KOPT-K1 (cell line): Measurements from ENCODE around the gene HOXA3.

Experiments
- H3K27ac ChIP-seq: fragments of 200-600 bp; sonication (generic); 2 replicates; pipeline ENCODE4 v1.5.1; 2016; ENCODE audit warnings: antibody characterized with exemption, mild to moderate bottlenecking, low read depth, low read length; ENCODE audit not compliant: poor library complexity, severe bottlenecking
- H3K36me3 ChIP-seq: fragments of 200-600 bp; sonication (generic); 2 replicates; pipeline ENCODE4 v1.5.1; 2017; ENCODE audit warnings: antibody characterized with exemption, mild to moderate bottlenecking, low read length, moderate library complexity; ENCODE audit not compliant: insufficient read depth
- H3K9me3 ChIP-seq: fragments of 200-600 bp; sonication (generic); 2 replicates; pipeline ENCODE4 v1.5.1; 2017; ENCODE audit warnings: antibody characterized with exemption, low read length, mild to moderate bottlenecking; ENCODE audit not compliant: insufficient read depth, poor library complexity, severe bottlenecking

Gene HOXA3

DNA sequence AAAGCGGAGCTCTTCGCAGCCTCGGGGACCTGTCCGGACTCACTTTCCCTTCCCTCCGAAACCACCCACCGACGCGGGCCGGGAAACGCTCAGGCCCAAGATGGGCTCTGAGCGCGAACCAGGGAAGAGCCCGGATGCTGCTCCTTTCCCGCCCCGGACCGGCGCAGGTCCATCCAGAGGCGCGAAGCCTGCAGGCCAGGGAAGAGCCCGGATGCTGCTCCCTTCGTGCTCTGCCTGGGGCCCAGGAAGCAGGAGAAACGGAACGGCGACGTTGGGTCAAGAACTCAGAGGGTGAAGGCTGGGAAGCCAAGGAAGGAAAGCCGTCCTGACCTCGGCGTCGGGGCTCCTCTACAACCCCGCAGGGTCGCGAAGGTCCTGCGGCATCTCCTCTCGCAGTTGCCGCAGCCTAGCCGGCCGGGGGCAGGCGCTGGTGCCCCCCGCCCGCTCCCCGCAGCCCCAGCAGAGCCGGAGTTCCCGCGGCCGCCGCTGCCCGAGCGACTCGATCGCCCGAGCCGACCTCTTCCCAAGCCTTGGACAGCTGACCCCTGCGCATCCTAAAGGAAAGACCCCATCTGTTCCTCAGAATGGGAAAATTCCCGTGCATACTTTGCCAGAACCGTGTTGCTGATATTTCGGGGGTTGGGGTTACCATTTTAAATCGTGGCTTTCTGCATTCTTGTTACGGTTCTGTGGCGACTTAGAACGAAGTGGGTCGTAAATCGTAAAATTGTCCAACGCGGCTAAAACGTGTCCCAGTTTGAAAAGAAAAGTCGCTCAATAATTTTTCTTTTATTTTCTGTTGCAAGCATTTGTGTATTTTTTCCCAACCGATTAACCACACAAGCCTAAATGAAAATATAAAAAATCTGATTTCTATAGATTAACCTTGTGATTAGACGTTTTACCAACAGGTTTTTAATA lies 64.1 kb downstream of the HOXA3 start:
- no peak overlapping the region for H3K27ac ChIP-seq
- peaks cover 8% of the 10 kb centered on the region for H3K9me3 ChIP-seq
- H3K36me3 ChIP-seq, result no peaks in the 10 kb centered on the region

DNA sequence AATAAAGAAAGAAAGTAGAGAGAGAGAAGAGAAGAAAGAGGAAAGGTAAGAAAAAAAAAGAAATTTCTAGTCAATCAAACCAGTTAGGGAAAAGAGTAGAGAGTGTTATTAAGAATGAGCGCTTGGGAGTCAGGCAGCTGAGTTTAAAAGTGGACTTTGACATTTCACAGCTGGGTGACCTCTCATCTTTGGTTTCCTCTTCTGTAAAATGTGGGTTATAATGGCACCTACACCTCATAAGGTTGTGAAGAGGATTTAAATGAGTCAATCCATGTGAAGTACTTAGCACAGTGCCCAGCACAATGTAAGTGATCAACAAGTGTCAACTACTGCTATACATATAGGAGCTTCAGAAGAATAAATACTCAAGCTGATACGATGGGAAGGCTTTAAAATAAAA lies 68.7 kb downstream of the HOXA3 start:
- Histone ChIP-seq H3K27ac (no peak overlapping the region), H3K9me3 (peaks cover 4% of the 10 kb centered on the region)

DNA sequence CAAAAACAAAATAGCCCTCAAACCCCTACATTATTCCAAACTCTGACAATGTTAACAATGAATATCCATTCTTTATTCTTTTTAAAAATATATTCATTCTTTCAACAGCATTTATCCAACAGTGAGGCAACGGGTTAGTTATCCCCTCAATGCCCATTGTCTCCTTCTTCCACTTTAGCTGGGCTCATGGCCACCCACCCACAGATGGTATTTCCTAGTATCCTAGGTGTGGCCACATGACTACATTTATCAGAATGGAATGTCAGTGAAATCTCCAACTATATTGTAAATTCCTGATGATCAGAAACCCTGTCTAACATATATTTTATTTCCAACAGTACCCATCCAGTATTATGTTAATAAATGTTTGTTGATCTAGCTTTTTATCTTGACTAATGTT lies 70.2 kb downstream of the HOXA3 start:
- H3K27ac ChIP-seq, result no peak overlapping the region
- H3K9me3 ChIP-seq, result no peaks in the 10 kb centered on the region
- H3K36me3 ChIP-seq, result no peaks in the 10 kb centered on the region

More for the DNA sequence above, 68.7 kb downstream of the HOXA3 start:
- no peaks in the 10 kb centered on the region for H3K36me3 ChIP-seq

DNA sequence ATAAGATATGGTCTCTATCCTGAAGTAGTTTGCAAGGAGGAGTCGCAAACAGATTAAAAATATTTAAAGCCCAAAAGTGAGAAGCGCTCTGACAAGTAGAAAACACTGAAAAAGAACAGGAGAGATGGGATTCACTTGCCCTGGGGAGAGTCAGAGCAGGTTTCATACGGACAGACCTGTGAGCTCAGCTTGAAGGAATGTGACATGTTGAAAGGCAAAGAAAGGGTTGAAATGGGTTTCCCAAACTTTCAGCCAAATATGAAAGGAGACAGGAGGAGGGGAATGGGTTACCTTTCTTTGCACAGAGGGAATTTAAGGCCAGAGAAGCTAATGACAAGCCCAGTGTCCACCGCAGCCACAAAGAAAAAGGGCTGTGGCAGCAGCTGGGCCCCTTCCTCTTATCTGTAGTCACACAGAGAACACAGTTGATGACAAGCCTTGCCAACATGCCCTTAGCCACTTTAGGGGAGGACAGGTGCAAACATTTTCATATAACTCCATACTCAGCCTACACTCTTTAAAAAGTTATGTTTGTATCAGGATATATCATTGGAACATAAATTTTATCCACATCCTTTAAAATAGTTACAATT lies 71.4 kb downstream of the HOXA3 start:
- Histone ChIP-seq H3K27ac (no peak overlapping the region), H3K9me3 (no peaks in the 10 kb centered on the region), H3K36me3 (no peaks in the 10 kb centered on the region)

DNA sequence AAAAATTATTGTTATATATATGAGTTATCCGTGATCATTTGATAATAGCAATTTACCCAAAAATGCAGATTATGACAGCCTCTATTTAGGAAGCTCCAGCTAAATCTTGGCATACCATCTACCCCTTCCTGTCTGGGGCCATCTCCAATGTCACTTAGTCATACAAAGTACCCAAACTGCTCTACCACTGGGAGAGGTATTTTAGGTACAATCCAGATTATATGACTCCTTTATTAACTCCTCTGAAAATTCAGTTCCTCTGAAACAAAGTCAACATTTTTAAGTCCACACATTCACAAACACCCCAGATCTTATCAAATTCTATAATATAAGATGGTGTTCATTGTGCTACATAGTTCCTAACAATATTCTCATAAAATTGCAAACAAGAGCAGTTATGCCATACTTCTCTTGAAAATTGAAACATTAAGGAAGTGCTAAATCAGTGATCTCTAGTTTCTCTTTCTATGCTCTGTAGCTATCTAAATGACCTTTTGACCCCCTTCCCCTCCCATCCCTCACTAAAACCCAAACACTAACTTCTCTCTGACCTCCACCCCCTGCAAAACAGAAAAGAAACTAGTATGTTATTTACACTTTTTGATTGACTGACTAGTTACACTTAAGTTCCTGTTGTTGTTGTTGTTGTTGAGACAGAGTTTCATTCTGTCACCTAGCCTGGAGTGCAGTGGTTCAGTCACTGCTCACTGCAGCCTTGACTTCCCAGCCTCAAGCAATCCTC lies 73.0 kb downstream of the HOXA3 start:
- no peaks in the 10 kb centered on the region for H3K9me3 ChIP-seq
- H3K36me3 ChIP-seq, result no peaks in the 10 kb centered on the region
- H3K27ac ChIP-seq, result no peak overlapping the region

DNA sequence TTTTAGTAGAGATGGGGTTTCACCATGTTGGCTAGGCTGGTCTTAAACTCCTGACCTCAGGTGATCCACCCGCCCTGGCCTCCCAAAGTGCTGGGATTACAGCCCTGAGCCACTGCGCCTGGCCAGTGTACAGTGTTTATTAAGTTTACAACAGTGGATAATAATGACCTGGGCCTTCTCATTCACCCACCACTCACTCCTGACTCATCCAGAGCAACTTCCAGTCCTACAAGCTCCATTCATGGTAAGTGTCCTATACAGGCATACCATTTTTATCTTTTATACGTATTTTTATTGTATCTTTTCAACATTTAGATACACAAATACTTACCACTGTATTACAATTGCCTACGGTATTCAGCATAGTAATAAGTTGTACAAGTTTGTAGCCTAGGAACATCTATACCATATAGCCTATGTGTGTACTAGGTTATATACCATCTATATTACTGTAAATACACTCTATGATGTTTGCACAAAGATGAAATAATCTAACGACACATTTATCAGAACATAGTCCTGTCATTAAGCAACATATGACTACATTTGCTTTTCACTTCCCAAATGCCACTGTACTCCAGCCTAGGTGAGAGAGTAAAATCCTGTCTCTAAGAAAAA lies 73.7 kb downstream of the HOXA3 start:
- H3K36me3 ChIP-seq, result no peaks in the 10 kb centered on the region
- H3K9me3 ChIP-seq, result no peaks in the 10 kb centered on the region
- H3K27ac ChIP-seq, result no peak overlapping the region

DNA sequence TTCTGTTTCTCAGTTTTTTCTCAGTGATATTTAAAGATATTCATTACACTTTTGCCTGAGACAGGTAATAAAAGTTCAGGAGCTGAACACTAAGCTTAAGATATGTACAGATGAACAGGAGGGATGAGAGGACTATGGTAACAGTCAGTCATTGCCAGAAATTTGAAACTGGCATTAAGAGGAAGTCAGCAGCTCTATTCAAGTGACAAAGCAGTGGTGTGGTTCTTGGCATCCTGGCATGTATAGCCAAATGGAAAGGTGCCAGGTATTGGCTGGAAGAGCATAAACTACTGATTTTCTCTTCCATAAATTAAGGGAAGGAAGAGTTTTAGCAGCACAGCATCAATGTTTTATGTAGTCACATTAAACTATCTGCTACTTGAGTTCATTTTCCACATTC lies 79.3 kb downstream of the HOXA3 start:
- Histone ChIP-seq H3K9me3 (no peaks in the 10 kb centered on the region), H3K36me3 (no peaks in the 10 kb centered on the region), H3K27ac (no peak overlapping the region)

DNA sequence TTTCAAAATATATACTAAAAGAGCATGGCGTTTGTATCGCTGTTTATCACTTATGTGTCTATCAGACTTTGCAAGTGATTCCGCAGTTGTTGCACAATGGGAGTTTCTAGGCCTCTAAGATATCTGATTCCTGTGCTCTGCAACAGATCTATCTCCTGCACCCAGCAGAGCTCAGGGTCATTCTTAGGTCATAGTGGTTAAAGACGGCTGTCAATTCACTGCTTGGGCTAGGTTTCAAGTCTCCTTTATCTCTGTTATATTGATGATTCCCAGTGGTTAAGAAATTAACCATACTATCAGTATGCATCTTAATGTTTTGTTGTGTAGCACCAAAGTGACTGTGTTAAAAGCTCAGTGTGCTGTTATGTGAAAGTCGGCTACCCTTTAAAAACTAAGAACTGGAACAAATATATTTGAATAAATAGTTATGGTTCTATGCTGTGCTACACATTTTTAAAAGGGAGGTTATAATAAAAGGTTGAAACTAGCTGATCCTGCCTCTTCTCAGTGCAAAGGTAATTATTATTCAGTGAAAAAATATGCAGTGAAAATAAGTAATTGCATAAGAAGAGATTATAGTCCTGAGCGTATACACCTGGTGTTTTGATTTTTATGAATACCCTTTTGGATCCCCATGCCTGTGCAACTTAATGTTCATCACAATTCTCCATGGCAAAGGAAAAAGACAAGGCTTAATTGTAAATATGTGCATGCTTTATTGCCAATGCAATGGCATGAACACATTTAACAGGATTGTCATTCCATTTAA lies 80.6 kb downstream of the HOXA3 start:
- Histone ChIP-seq H3K36me3 (no peaks in the 10 kb centered on the region), H3K9me3 (no peaks in the 10 kb centered on the region), H3K27ac (no peak overlapping the region)

DNA sequence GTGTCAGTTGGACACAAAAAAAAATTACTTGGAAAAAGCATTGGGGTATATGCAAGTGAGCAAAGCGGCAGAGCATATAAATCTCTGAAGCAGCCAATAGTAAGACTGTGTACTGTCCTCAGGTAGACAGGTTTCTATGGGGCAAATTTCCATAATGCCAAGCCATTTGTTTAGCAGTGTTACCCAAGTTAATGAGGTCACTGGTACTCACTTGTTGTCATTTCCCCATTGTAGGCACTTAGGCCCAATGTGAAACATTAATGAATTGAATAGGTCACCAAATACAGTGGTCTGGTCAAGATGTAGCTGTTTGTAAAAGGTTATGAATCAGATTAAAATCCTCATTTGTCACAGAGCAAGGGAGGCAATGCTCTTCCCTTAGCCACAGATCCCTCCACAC lies 84.1 kb downstream of the HOXA3 start:
- Histone ChIP-seq H3K9me3 (no peaks in the 10 kb centered on the region), H3K36me3 (no peaks in the 10 kb centered on the region), H3K27ac (no peak overlapping the region)

DNA sequence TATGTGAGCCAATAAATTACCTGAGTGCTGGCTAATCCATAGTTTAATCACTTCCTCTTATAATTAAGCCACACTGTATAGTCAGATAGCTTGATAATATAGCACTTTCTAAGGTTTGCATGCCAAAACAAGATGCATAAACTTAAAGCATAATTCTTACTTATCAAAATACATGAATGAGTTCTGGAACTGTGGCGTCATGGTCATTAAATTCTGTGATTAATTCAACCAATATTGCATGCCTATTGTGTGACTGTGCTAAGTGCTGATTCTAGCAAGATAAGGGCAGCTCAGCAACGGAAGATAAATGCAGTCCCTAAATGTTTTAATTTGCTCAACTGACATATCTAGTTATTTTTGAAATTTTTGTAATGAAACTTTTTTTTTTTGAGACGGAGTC lies 86.2 kb downstream of the HOXA3 start:
- Histone ChIP-seq H3K9me3 (no peaks in the 10 kb centered on the region), H3K36me3 (no peaks in the 10 kb centered on the region), H3K27ac (no peak overlapping the region)

DNA sequence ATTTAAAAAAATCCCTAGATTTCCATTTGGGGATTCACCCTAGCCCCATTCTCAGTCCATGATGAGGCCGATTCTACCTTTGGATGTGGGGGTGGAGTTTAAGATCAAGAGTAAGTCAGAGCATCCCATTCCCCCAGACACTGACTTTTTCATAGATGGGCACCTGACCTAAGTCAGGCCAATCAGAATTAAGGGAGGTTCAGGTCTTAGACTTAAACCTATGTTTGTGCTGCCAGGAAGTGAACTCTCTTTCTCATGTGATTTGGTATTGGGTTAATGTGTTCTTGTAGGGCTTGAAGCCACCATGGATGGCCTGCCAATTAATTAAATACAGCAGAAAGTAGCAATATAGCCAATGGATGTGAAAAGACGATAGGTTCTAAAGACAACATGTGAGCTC lies 86.7 kb downstream of the HOXA3 start:
- Histone ChIP-seq H3K27ac (no peak overlapping the region), H3K9me3 (no peaks in the 10 kb centered on the region), H3K36me3 (no peaks in the 10 kb centered on the region)

DNA sequence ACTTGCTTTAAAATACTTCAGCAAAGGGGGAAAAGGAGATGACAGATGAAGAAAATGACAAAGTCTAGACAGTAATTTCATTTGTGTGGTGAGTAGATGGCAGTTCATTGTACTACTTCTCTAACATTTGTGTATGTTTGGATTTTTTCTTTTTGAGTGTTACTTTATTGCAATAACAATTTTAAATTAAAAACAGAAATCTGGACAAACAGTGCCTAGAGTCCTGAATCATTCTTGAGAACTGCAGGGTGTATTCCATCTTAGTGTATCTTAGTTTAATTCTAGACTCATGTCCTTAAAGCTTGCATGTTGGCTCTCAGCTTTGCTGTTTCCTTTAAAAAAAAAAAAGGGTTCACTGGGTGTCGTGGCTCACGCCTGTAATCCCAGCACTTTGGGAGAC lies 87.7 kb downstream of the HOXA3 start:
- Histone ChIP-seq H3K9me3 (no peaks in the 10 kb centered on the region), H3K36me3 (no peaks in the 10 kb centered on the region), H3K27ac (no peak overlapping the region)

DNA sequence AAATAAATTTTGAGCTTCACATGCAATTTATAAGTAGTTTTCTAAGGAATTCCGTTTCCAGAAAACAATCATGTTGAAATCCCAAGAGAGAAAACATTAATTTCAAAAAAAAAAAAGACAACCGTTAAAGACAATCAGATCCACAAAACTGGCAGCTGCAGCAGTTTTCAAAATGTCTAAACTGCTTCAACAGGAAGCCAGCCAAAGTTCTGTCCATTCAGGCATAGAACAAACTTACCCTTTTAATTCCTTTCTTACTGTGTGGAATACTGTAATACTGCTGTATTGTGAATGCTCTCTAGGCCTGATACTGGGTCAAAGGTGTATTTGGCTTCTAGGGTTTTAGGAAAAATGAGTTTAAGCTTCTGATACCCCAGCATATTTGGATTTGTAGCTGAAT lies 88.2 kb downstream of the HOXA3 start:
- no peaks in the 10 kb centered on the region for H3K9me3 ChIP-seq
- H3K27ac ChIP-seq, result no peak overlapping the region
- H3K36me3 ChIP-seq, result no peaks in the 10 kb centered on the region

DNA sequence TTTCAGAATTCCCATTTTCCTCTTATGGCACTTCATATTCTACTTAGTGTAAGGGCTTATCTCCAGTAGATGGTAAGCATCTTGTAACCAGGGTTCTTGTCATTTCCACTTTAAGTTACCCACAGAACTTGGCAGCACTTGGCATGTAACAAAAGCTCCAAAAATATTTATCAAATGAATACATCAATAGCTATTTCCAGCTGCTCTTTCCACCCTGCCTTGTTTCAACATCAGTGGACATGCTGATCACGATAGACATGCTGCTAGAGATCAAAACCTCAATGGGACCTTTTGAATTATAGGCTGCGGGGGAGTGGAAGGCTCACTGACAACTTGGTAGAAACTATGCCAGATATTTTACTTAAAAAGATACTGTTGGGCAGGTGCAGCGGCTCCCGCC lies 89.4 kb downstream of the HOXA3 start:
- H3K9me3 ChIP-seq, result no peaks in the 10 kb centered on the region
- no peak overlapping the region for H3K27ac ChIP-seq
- no peaks in the 10 kb centered on the region for H3K36me3 ChIP-seq
